DMS53 treated with DMSO at 0.1 percent for 48 hours (cell line): ENCODE results near the gene ZAP70.

Experiments used
- DNase-seq: peaks from one replicate; lab custom pipeline; 2025; ENCODE audit not compliant: unreplicated experiment; lab: John Stamatoyannopoulos, UW

ZAP70 gene

DNA sequence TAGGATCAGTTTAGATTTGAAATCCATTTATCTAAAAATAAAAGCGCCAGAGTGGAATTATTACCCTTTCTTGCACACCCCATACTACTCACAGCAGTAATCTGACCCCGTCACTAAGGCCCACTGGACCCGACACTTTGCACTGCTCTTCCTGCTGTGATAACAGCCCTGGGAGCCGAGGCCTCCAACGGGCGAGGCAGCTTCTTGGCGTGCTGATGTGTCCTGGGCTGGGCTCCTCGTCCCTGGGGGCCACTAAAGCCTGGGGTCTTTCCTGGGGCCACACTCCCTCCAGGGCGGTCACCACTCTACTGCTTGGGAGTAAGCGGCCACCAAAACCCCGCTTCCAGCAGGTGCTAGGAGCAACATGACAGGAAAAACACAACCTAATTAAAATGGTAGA is 61.7 kb downstream of the ZAP70 start:
- DNase-seq = no peak

DNA sequence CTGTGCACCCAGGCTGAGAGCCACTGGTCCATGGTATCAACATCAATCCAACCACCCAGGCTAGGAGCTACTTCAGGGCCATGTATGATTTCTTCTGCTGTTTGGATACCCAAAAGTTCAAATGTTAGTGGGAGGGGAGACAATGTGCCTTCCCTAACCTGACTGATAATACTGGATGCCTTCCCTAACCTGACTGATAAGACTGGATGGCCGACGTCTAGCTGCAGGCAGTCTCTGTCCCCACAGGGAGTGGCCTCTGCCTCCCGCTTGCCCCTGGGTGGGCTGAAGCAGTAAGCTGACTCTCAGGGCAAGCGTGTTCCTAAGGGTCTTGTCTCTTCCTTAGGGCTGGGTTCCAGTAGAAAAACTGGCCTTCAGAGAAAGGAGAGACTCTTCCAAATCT is 65.8 kb downstream of the ZAP70 start:
- no peak for DNase-seq

DNA sequence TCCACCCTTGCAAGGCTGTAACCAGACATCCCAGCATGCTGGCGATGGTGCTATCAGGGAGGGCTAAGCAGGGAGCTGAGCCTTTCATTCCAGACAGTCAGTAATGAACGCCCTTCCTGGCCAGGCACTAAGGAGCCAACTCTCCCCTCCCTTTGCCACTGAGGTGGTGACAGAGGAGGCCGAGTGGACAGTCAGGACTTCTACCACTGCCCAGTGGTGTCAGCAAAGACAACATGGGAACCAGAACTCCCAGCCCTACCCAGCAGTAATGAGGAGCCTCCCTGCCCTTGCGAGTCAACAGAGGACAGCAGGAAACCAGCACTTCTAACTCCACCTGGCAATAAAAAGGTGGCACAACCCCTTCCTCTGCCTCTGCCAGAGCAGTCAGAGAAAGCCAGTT is 68.6 kb downstream of the ZAP70 start:
- no peak for DNase-seq

DNA sequence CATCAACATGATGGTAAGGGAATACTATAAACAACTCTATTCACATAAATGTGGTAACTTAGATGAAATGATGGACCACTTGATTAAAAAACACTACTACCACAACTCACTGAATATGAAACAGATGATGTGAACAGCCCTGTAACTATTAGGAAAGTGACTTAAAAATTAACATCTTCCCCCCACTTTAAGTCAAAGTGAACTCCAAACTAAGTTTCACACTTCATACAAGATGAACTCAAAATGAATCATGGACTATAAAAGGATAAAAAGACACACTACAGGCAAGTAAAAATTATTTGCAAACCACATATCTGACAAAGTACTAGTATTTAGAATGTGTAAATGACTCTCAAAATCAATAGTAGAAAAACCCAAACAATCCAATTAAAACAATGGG is 71.6 kb downstream of the ZAP70 start:
- no peak for DNase-seq

DNA sequence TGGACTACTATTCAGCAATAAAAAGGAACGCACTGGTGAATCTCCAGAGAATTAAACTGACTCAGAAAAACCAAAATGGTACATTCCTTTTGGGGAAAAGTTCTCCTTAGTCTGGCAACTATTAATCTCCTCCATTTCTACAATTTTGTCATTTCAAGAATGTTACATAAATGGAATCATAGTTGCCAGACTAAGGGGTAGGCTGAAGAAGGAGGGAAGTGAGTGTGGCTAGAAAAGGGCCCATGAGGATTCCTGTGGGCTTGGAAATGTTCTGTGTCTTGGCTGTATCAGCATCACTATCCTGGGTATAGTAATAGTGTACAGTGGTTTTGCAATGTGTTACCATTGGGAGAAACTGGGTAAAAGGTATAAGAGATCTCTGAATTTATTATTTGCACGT is 72.4 kb downstream of the ZAP70 start:
- no peak for DNase-seq

DNA sequence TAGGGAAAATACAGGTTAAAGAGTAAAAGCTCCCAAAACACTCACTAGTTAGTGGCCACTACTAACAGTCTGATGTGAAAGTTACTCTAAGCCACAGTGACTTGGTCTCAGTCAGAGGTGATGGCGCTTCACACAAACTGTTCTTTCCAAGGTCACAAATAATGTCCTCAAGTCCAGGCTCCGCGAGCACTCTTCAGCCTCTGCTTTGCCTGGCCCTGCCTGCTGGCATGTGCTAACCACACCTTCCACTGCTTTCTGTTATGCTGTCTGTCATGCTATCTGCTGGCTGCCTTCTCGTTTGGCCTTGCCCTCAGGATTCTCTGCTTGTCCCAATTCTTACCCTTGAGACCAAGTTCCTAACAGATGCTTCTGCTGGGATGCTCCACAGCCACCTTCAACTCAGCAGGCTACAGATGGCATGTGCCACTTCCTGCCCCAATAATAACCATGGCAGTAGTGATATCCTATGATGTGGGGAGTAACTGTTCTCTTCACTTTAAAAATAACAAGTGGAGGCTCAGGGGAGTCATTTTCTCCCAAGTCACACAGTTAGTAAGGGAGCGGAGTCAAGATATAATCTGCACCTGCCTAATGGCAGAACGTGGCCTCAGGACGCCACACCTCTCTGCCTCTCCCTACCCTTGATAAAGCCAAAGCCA is 75.7 kb downstream of the ZAP70 start:
- DNase-seq = no peak
